ENCODE results near the gene EIF4B. TPM values are rescaled to one million over a fixed set of nuclear protein-coding genes. Genes with fewer than 3 reads are reported as not detected.

Gene EIF4B
- total RNA-seq, 1 donor from 2014 or later = 339 TPM

- Histone ChIP-seq H3K4me3 (no peak overlapping the region), H3K27me3 (no peaks in the 10 kb centered on the region), H3K4me1 (peaks cover 74% of the 10 kb centered on the region), H3K36me3 (peaks cover 0 to 30% of the 10 kb centered on the region in 2 donors), H3K9me3 (no peaks in the 10 kb centered on the region), H3K27ac (peak overlapping the region; percentile 83)
- no peak for TF ChIP-seq POLR2AphosphoS5 (IDR thresholded peaks at IDR 0.05; ENCODE audit: insufficient read depth in 1 of 2, low read depth in 1 of 2)
- TF ChIP-seq POLR2A (IDR thresholded peaks at IDR 0.05) = no peak
- TF ChIP-seq CTCF (IDR thresholded peaks at IDR 0.05) = no peak
- intact Hi-C loops (cut with DNase I) = no loop called here
- DNase-seq (ENCODE audit: extremely low spot score in 2 of 2) = no peak
These were observed 70.2 kb downstream of the EIF4B start for GRCh38 chr12:53076461-53076860.

- DNase-seq (ENCODE audit: extremely low spot score in 2 of 2) = peak in 1 of 2 donors; percentile 84
- Histone ChIP-seq H3K36me3 (peaks cover 0 to 30% of the 10 kb centered on the region in 2 donors), H3K27ac (peak overlapping the region; percentile 83), H3K27me3 (no peaks in the 10 kb centered on the region), H3K9me3 (no peaks in the 10 kb centered on the region), H3K4me1 (peaks cover 69% of the 10 kb centered on the region), H3K4me3 (no peak overlapping the region)
- intact Hi-C loops (cut with DNase I) = no loop called here
- TF ChIP-seq POLR2AphosphoS5 (IDR thresholded peaks at IDR 0.05; ENCODE audit: insufficient read depth in 1 of 2, low read depth in 1 of 2) (no peak), POLR2A (IDR thresholded peaks at IDR 0.05) (no peak), CTCF (IDR thresholded peaks at IDR 0.05) (no peak)
These were observed 70.8 kb downstream of the EIF4B start for GRCh38 chr12:53077030-53077429.

- TF ChIP-seq POLR2AphosphoS5 (IDR thresholded peaks at IDR 0.05; ENCODE audit: insufficient read depth in 1 of 2, low read depth in 1 of 2) (no peak), CTCF (IDR thresholded peaks at IDR 0.05) (no peak), POLR2A (IDR thresholded peaks at IDR 0.05) (no peak)
- intact Hi-C loops (cut with DNase I) = no loop called here
- H3K27me3 ChIP-seq = no peaks in the 10 kb centered on the region
- peaks cover 53% of the 10 kb centered on the region for H3K4me1 ChIP-seq
- no peaks in the 10 kb centered on the region for H3K9me3 ChIP-seq
- peak in 1 of 2 donors; percentile 83 for DNase-seq (ENCODE audit: extremely low spot score in 2 of 2)
- H3K36me3 ChIP-seq = peaks cover 0 to 30% of the 10 kb centered on the region in 2 donors
- peak overlapping the region; percentile 67 to 87 for H3K4me3 ChIP-seq
- H3K27ac ChIP-seq = peak overlapping the region; percentile 83
These were observed 72.4 kb downstream of the EIF4B start for GRCh38 chr12:53078425-53079225.

GRCh38 chr12:53079226-53080117 is 73.2 kb downstream of the EIF4B start, which contains the start of gene SPRYD3:
Gene SPRYD3, minus strand, starts transcription at chr12:53079390. Its CDS starts 57 bp downstream, at chr12:53079333.
- Histone ChIP-seq H3K27me3 (no peaks in the 10 kb centered on the region), H3K9me3 (no peaks in the 10 kb centered on the region), H3K4me1 (peaks cover 46% of the 10 kb centered on the region), H3K27ac (peak within 1 kb of the TSS; percentile 83), H3K4me3 (peak within 1 kb of the TSS; percentile 67 to 87), H3K36me3 (peaks cover 0 to 26% of the 10 kb centered on the region in 2 donors)
- DNase-seq (ENCODE audit: extremely low spot score in 2 of 2) = peak in 1 of 2 donors; percentile 99
- TF ChIP-seq CTCF (IDR thresholded peaks at IDR 0.05) = no peak
- TF ChIP-seq POLR2AphosphoS5 (IDR thresholded peaks at IDR 0.05; ENCODE audit: insufficient read depth in 1 of 2, low read depth in 1 of 2) = peak; percentile 89 to 98
- TF ChIP-seq POLR2A (IDR thresholded peaks at IDR 0.05) = peak in 1 of 2 donors; percentile 88
- intact Hi-C loops (cut with DNase I) = no loop called here
